Prostate gland (tissue), 2 donors: ENCODE measurements around the gene AMOTL2. TPM values are rescaled to one million over a fixed set of nuclear protein-coding genes. Genes with fewer than 3 reads are reported as not detected.

Experiments used
- DNase-seq: peaks from one replicate; pipeline ENCODE4 v3.0.0-alpha.2; 2019; ENCODE audit warnings: low spot score
- H3K27ac ChIP-seq, 2 donors: fragments of 200-600 bp; sonication (generic); 2 replicates each; pipeline ENCODE4 v1.5.1; 2017 to 2019
- H3K27me3 ChIP-seq: fragments of 200-600 bp; sonication (generic); replicated peaks from 2 replicates; pipeline ENCODE4 v1.5.1; 2019; ENCODE audit not compliant: insufficient read depth
- H3K36me3 ChIP-seq, 2 donors: fragments of 200-600 bp; sonication (generic); 1 replicate in 1 of 2; 2 replicates in 1 of 2; pipeline versions ENCODE4 v1.5.1 to v1.8.1; 2017 to 2019
- H3K4me1 ChIP-seq: fragments of 200-600 bp; sonication (generic); replicated peaks from 2 replicates; pipeline ENCODE4 v1.5.1; 2019
- H3K4me3 ChIP-seq, 2 donors: fragments of 200-600 bp; sonication (generic); 2 replicates each; pipeline ENCODE4 v1.5.1; 2017 to 2019
- H3K9me3 ChIP-seq: fragments of 200-600 bp; sonication (generic); 2 replicates; pipeline ENCODE4 v1.5.1; 2017
- CTCF ChIP-seq, 4 experiments: fragments of 200-600 bp in 2 of 4; fragments of 450-650 bp in 2 of 4; sonication (generic) in 2 of 4; IDR thresholded peaks; 1 replicate in 3 of 4; 2 replicates in 1 of 4; pipeline ENCODE4 v1.5.1; 2016 to 2019; ENCODE audit warnings: antibody characterized with exemption in 4 of 4, mild to moderate bottlenecking in 2 of 4, moderate library complexity in 2 of 4
- POLR2A ChIP-seq: fragments of 450-650 bp; IDR thresholded peaks from one replicate; pipeline ENCODE4 v1.6.1; 2016; ENCODE audit warnings: antibody characterized with exemption, mild to moderate bottlenecking
- POLR2AphosphoS5 ChIP-seq: sonication (generic); formaldehyde crosslinking; IDR thresholded peaks from one replicate; pipeline ENCODE4 v1.6.1; 2017; ENCODE audit warnings: antibody characterized with exemption
- WGBS: methylation state at CpG from one replicate; pipeline ENCODE4 v1.1.5; 2018; 5-methylcytosine and 5-hydroxymethylcytosine counted together
- intact Hi-C: fragments of 100-400 bp; cut with DNase I; formaldehyde crosslinking; loops from one replicate; pipeline ENCODE4 v1.14.2; 2022
- total RNA-seq, 2 donors: library from RNA; depleted of rRNA; stranded (reverse); fragments of >200 nt; gene quantifications; one replicate each; pipeline ENCODE4 v1.1.0, GENCODE V29; 2016

AMOTL2 gene
- total RNA-seq, 2 donors from 2014 or later: 86.1 to 92.8 TPM

GRCh38 chr3:134325061-134325705, 49.1 kb downstream of the AMOTL2 start:
- WGBS: 85% methylated on average over 1 of the region's 1 CpG
- Histone ChIP-seq H3K36me3 (no peaks in the 10 kb centered on the region), H3K27ac (no peak overlapping the region), H3K9me3 (no peaks in the 10 kb centered on the region), H3K4me3 (no peak overlapping the region), H3K27me3 (no peaks in the 10 kb centered on the region), H3K4me1 (peaks cover 5% of the 10 kb centered on the region)
- DNase-seq: no peak
- TF ChIP-seq POLR2AphosphoS5 (no peak), POLR2A (no peak), CTCF (IDR thresholded peaks at IDR 0.05) (no peak)
- intact Hi-C loops: no loop called here

- intact Hi-C loops: no loop called here
- no peaks in the 10 kb centered on the region for H3K9me3 ChIP-seq
- H3K36me3 ChIP-seq: no peaks in the 10 kb centered on the region
- no peak overlapping the region for H3K4me3 ChIP-seq
- no peak for DNase-seq
- no peak overlapping the region for H3K27ac ChIP-seq
- 83% methylated on average over 10 of the region's 10 CpGs for WGBS
- no peaks in the 10 kb centered on the region for H3K27me3 ChIP-seq
- peaks cover 5% of the 10 kb centered on the region for H3K4me1 ChIP-seq
- TF ChIP-seq POLR2AphosphoS5 (no peak), POLR2A (no peak), CTCF (IDR thresholded peaks at IDR 0.05) (no peak)
Measured at GRCh38 chr3:134323966-134324962, 50.0 kb downstream of the AMOTL2 start.

GRCh38 chr3:134322286-134322685, 52.0 kb downstream of the AMOTL2 start:
- Histone ChIP-seq H3K4me1 (peaks cover 1% of the 10 kb centered on the region), H3K27ac (no peak overlapping the region), H3K27me3 (no peaks in the 10 kb centered on the region), H3K36me3 (no peaks in the 10 kb centered on the region), H3K9me3 (no peaks in the 10 kb centered on the region), H3K4me3 (no peak overlapping the region)
- WGBS: 94% methylated on average over 1 of the region's 1 CpG
- DNase-seq: no peak
- no peak for TF ChIP-seq POLR2A
- intact Hi-C loops: no loop called here

- no peak for TF ChIP-seq CTCF (IDR thresholded peaks at IDR 0.05)
- H3K36me3 ChIP-seq: no peaks in the 10 kb centered on the region
- H3K9me3 ChIP-seq: no peaks in the 10 kb centered on the region
- WGBS: 86% methylated on average over 6 of the region's 6 CpGs
- intact Hi-C loops: no loop called here
- no peaks in the 10 kb centered on the region for H3K27me3 ChIP-seq
- H3K4me3 ChIP-seq: no peak overlapping the region
- no peak for DNase-seq
- H3K27ac ChIP-seq: no peak overlapping the region
- H3K4me1 ChIP-seq: no peaks in the 10 kb centered on the region
Measured at GRCh38 chr3:134320749-134321148, 53.5 kb downstream of the AMOTL2 start.

GRCh38 chr3:134319931-134320330, 54.3 kb downstream of the AMOTL2 start:
- no peak for DNase-seq
- H3K4me3 ChIP-seq: no peak overlapping the region
- H3K36me3 ChIP-seq: no peaks in the 10 kb centered on the region
- H3K27me3 ChIP-seq: no peaks in the 10 kb centered on the region
- H3K27ac ChIP-seq: no peak overlapping the region
- intact Hi-C loops: no loop called here
- TF ChIP-seq POLR2A (no peak), CTCF (IDR thresholded peaks at IDR 0.05) (no peak), POLR2AphosphoS5 (no peak)
- WGBS: 91% methylated on average over 2 of the region's 2 CpGs
- no peaks in the 10 kb centered on the region for H3K9me3 ChIP-seq
- H3K4me1 ChIP-seq: no peaks in the 10 kb centered on the region
